Bronchial smooth muscle cell (primary cell): Measurements from ENCODE around the gene NUPR1. TPM values are rescaled to one million over a fixed set of nuclear protein-coding genes. Genes with fewer than 3 reads are reported as not detected.

Experiments used
- total RNA-seq: library from RNA; depleted of rRNA; stranded (reverse); fragments of >200 nt; gene quantifications from 2 replicates; pipeline ENCODE4 v1.2.1, GENCODE V29; 2014

Gene NUPR1, protein sequence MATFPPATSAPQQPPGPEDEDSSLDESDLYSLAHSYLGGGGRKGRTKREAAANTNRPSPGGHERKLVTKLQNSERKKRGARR
- 18.9 and 60.0 TPM in 2 replicates for total RNA-seq

GRCh38 chr16:28538733-28539596, at the start of gene NUPR1:
Gene NUPR1, minus strand, starts transcription at chr16:28538974. Its CDS starts 67 bp downstream, at chr16:28538907.

GRCh38 chr16:28553776-28554633, 15.2 kb upstream of the NUPR1 start, which contains the start of gene SGF29:
Gene SGF29, plus strand, starts transcription at chr16:28553920. Its CDS starts 27,150 bp downstream, at chr16:28581070.

GRCh38 chr16:28494121-28494851, 44.5 kb downstream of the NUPR1 start, which contains the start of gene APOBR:
Gene APOBR, plus strand, starts transcription at chr16:28494643. Its CDS starts 39 bp downstream, at chr16:28494682.

GRCh38 chr16:28491970-28492474, 46.8 kb downstream of the NUPR1 start, which contains the start of gene CLN3:
Gene CLN3, minus strand, starts transcription at chr16:28492074. Its CDS starts 315 bp downstream, at chr16:28491759.

Other genes with a start within 250 kb of the NUPR1 start
- not detected in 2 replicates for gene SBK1, start 246.4 kb downstream of the NUPR1 start, total RNA-seq
- gene NPIPB6, start 175.5 kb downstream of the NUPR1 start, total RNA-seq = 0.47 and 0.94 TPM in 2 replicates
- 67.1 and 85.6 TPM in 2 replicates for gene EIF3CL, start 135.1 kb downstream of the NUPR1 start, total RNA-seq
- gene NPIPB7, start 66.6 kb downstream of the NUPR1 start, total RNA-seq = not detected in 2 replicates
- gene CLN3, start 46.9 kb downstream of the NUPR1 start, total RNA-seq = 11.4 and 13.9 TPM in 2 replicates
- gene APOBR, start 44.3 kb downstream of the NUPR1 start, total RNA-seq = not detected in 2 replicates
- gene IL27, start 32.1 kb downstream of the NUPR1 start, total RNA-seq = not detected in 2 replicates
- gene SGF29, start 14.9 kb upstream of the NUPR1 start, total RNA-seq = 6.5 and 10.2 TPM in 2 replicates
- gene SULT1A2, start 58.1 kb upstream of the NUPR1 start, total RNA-seq = not detected in 2 replicates
- 0.60 and 5.2 TPM in 2 replicates for gene SULT1A1, start 71.1 kb upstream of the NUPR1 start, total RNA-seq
- gene NPIPB8, start 99.1 kb upstream of the NUPR1 start, total RNA-seq = not detected in 2 replicates
- 120 and 238 TPM in 2 replicates for gene EIF3C, start 172.5 kb upstream of the NUPR1 start, total RNA-seq
- 2.4 TPM in 1 of 2 replicates, not detected in the other for gene NPIPB9, start 212.8 kb upstream of the NUPR1 start, total RNA-seq